ENCODE measurements around the gene MZF1. TPM values are rescaled to one million over a fixed set of nuclear protein-coding genes. Genes with fewer than 3 reads are reported as not detected.
"Not testable (repeated sequence)": the region's sequence is repeated elsewhere in the genome, so short reads cannot be mapped to it uniquely, and the experiment has no call there.

MZF1 gene
- total and polyA plus RNA-seq, 2 experiments from 2014 or later: 10.2 to 21.8 TPM

DNA sequence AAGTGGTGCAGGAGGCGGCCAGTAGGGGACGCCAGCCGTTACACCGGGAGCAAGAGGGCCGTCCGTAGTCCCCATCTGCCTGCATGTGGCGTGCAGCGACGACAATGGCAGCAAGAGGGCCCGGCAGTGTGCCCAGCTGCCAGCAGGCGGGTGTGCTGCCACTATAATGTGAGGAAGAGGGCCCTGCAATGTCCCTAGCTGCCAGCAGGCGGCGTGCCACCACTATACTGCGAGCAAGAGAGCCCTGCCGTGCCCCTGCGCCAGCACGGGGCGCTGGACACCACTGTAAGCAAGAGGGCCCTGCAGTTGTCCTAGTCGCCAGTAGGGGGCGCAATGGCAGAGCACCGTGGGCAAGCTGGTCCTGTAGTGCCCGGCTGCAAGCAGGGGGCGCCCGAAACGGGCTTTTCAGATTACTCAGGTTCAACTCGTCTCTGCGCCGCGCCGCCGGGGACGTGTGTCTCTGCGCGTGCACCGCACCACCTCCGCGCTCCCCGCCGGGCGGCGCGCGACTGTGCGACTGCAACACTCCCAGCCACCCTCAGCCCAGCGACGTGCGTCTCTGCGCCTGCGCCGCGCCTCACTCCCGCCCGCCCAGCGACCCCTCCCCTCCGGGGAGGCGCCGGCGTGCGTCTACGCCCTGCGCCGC, 33.2 kb upstream of the MZF1 start:
- H2AFZ ChIP-seq; H3K79me2 ChIP-seq (replicated peaks; ENCODE audit: insufficient read depth); DNase-seq (ENCODE audit: low spot score); H3K36me3 ChIP-seq (ENCODE audit: insufficient read depth); H3K4me3 ChIP-seq; H3K27me3 Mint-ChIP-seq (ENCODE audit: insufficient read depth, low read depth, poor library complexity); H3K4me1 Mint-ChIP-seq; H3K4me2 ChIP-seq; H3K27me3 ChIP-seq (ENCODE audit: insufficient read depth); H4K20me1 ChIP-seq (replicated peaks; ENCODE audit: insufficient read depth); ATAC-seq; H3K9me2 ChIP-seq (ENCODE audit: insufficient read depth); H3K9me3 Mint-ChIP-seq; H3K27ac ChIP-seq (ENCODE audit: low read depth); H3F3A ChIP-seq (replicated peaks; ENCODE audit: low read depth); H3K27ac Mint-ChIP-seq; H3K4me3 Mint-ChIP-seq; H3K4me1 ChIP-seq (ENCODE audit: insufficient read depth); H3K36me3 Mint-ChIP-seq (ENCODE audit: low read depth): not testable (repeated sequence)
- TF ChIP-seq, protein P1, sequence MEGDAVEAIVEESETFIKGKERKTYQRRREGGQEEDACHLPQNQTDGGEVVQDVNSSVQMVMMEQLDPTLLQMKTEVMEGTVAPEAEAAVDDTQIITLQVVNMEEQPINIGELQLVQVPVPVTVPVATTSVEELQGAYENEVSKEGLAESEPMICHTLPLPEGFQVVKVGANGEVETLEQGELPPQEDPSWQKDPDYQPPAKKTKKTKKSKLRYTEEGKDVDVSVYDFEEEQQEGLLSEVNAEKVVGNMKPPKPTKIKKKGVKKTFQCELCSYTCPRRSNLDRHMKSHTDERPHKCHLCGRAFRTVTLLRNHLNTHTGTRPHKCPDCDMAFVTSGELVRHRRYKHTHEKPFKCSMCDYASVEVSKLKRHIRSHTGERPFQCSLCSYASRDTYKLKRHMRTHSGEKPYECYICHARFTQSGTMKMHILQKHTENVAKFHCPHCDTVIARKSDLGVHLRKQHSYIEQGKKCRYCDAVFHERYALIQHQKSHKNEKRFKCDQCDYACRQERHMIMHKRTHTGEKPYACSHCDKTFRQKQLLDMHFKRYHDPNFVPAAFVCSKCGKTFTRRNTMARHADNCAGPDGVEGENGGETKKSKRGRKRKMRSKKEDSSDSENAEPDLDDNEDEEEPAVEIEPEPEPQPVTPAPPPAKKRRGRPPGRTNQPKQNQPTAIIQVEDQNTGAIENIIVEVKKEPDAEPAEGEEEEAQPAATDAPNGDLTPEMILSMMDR (conservative IDR thresholded peaks at IDR 0.05; ENCODE audit: low read depth in 2 of 2): peak; percentile 23 to 46; a peak in 3 of 4 replicates

DNA sequence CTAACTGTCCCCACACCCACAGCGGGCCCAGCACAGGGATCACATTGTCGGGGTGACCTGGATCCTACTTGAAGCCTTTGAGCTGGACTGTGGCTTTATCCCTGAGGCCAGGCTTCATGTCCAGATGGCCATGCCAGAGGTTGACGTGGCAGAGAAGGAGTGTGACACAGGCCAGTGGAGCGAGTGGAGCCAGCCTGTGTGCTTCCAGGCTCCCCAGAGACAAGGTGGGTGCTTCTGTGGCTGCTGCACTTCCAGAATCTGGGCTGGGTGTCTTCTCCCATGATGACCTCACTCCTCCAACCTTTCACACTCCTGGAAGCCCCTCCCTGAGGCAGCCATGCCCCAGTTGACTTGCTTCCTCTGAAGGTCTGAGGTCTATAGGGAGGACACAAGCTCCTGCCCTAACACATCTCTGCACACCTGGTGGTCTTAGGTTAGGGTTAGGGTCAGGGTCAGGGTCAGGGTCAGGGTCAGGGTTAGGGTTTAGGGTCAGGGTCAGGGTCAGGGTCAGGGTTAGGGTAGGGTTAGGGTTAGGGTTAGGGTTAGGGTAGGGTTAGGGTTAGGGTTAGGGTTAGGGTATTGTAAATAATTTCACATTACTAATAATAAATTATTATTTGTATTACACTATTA, 13.1 kb upstream of the MZF1 start:
- Histone ChIP-seq H2AFZ (no peak overlapping the region), H3K36me3 (ENCODE audit: insufficient read depth) (no peaks in the 10 kb centered on the region; the same call in 1 of the 2 replicates), H3K4me1 (ENCODE audit: insufficient read depth) (no peaks in the 10 kb centered on the region), H3K27me3 (ENCODE audit: insufficient read depth) (no peaks in the 10 kb centered on the region), H3K4me3 (no peak overlapping the region), H3F3A (replicated peaks; ENCODE audit: low read depth) (peaks cover 6% of the 10 kb centered on the region; the same call in 1 of the 2 replicates), H3K27ac (ENCODE audit: low read depth) (no peak overlapping the region), H3K4me2 (no peak overlapping the region), H3K79me2 (replicated peaks; ENCODE audit: insufficient read depth) (no peaks in the 10 kb centered on the region), H3K9me2 (ENCODE audit: insufficient read depth) (no peaks in the 10 kb centered on the region), H4K20me1 (replicated peaks; ENCODE audit: insufficient read depth) (0 out of 2 replicates have a peak, but pooled peaks cover 11% of the 10 kb centered on the region)
- Mint-ChIP-seq H3K27ac (no peak overlapping the region), H3K27me3 (ENCODE audit: insufficient read depth, low read depth, poor library complexity) (peaks cover 4% of the 10 kb centered on the region), H3K4me3 (no peak overlapping the region), H3K4me1 (peaks cover 6% of the 10 kb centered on the region), H3K36me3 (ENCODE audit: low read depth) (peaks cover 17% of the 10 kb centered on the region), H3K9me3 (peaks cover 2% of the 10 kb centered on the region; the same call in 1 of the 3 replicates)
- DNase-seq (ENCODE audit: low spot score) (no peak), ATAC-seq (no peak)
- TF ChIP-seq, protein P1 (conservative IDR thresholded peaks at IDR 0.05; ENCODE audit: low read depth in 2 of 2): no peak
- TF ChIP-seq ZNF114 (CRISPR knock-in tag; IDR thresholded peaks at IDR 0.05) (no peak), CREB1 (CRISPR knock-in tag; IDR thresholded peaks at IDR 0.05; ENCODE audit: low read depth) (no peak), ZNF331 (CRISPR knock-in tag; IDR thresholded peaks at IDR 0.05; ENCODE audit: low read depth) (no peak), EZH2phosphoT487 (IDR thresholded peaks at IDR 0.05; ENCODE audit: unreplicated experiment) (no peak), ZNF462 (CRISPR knock-in tag; IDR thresholded peaks at IDR 0.05) (no peak), POLR2AphosphoS5 (IDR thresholded peaks at IDR 0.05; ENCODE audit: low read depth) (no peak)
- TF ChIP-seq, protein P2, sequence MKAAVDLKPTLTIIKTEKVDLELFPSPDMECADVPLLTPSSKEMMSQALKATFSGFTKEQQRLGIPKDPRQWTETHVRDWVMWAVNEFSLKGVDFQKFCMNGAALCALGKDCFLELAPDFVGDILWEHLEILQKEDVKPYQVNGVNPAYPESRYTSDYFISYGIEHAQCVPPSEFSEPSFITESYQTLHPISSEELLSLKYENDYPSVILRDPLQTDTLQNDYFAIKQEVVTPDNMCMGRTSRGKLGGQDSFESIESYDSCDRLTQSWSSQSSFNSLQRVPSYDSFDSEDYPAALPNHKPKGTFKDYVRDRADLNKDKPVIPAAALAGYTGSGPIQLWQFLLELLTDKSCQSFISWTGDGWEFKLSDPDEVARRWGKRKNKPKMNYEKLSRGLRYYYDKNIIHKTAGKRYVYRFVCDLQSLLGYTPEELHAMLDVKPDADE (IDR thresholded peaks at IDR 0.05): no peak
